ENCODE data around the gene P2RY2.

Gene P2RY2

GRCh38 chr11:73217131-73217809 lies 811 bp upstream of the P2RY2 start:
- DNase-seq (ENCODE audit: low read depth, low spot score): no peak
- in situ Hi-C loops (cut with HindIII; ENCODE audit: low sequenced_read_pairs): no loop called here
- no peak for TF ChIP-seq CTCF (IDR thresholded peaks at IDR 0.05; ENCODE audit: low read depth, low read length)
- no peak overlapping the region for H3K4me3 ChIP-seq (ENCODE audit: low read depth, low read length)

- H3K4me3 ChIP-seq (ENCODE audit: low read depth, low read length): no peak overlapping the region
- no peak for DNase-seq (ENCODE audit: low read depth, low spot score)
- TF ChIP-seq CTCF (IDR thresholded peaks at IDR 0.05; ENCODE audit: low read depth, low read length): no peak
- in situ Hi-C loops (cut with HindIII; ENCODE audit: low sequenced_read_pairs): no loop called here
Observed at GRCh38 chr11:73217810-73218105, 323 bp upstream of the P2RY2 start.

- TF ChIP-seq CTCF (IDR thresholded peaks at IDR 0.05; ENCODE audit: low read depth, low read length): no peak
- H3K4me3 ChIP-seq (ENCODE audit: low read depth, low read length): peak overlapping the region; percentile 17
- in situ Hi-C loops (cut with HindIII; ENCODE audit: low sequenced_read_pairs): no loop called here
- DNase-seq (ENCODE audit: low read depth, low spot score): no peak
Observed at GRCh38 chr11:73218830-73219215, 742 bp downstream of the P2RY2 start.

GRCh38 chr11:73219396-73220285 lies 1.6 kb downstream of the P2RY2 start:
- no peak for DNase-seq (ENCODE audit: low read depth, low spot score)
- no peak overlapping the region for H3K4me3 ChIP-seq (ENCODE audit: low read depth, low read length)
- TF ChIP-seq CTCF (IDR thresholded peaks at IDR 0.05; ENCODE audit: low read depth, low read length): no peak
- in situ Hi-C loops (cut with HindIII; ENCODE audit: low sequenced_read_pairs): no loop called here

- no peak overlapping the region for H3K4me3 ChIP-seq (ENCODE audit: low read depth, low read length)
- in situ Hi-C loops (cut with HindIII; ENCODE audit: low sequenced_read_pairs): no loop called here
- no peak for TF ChIP-seq CTCF (IDR thresholded peaks at IDR 0.05; ENCODE audit: low read depth, low read length)
- DNase-seq (ENCODE audit: low read depth, low spot score): no peak
Observed at GRCh38 chr11:73221451-73221850, 3.4 kb downstream of the P2RY2 start.

GRCh38 chr11:73221996-73222395 lies 3.9 kb downstream of the P2RY2 start:
- in situ Hi-C loops (cut with HindIII; ENCODE audit: low sequenced_read_pairs): no loop called here
- no peak overlapping the region for H3K4me3 ChIP-seq (ENCODE audit: low read depth, low read length)
- DNase-seq (ENCODE audit: low read depth, low spot score): no peak
- TF ChIP-seq CTCF (IDR thresholded peaks at IDR 0.05; ENCODE audit: low read depth, low read length): no peak
